Erythroblast (primary cell): Measurements from ENCODE around the gene HMGB4.

Experiments
- GATA1 ChIP-seq: IDR thresholded peaks from 2 replicates; pipeline ENCODE4 v1.6.1; 2011; ENCODE audit warnings: low read depth, mild to moderate bottlenecking, control low read depth, low read length, moderate library complexity
- POLR2A ChIP-seq: IDR thresholded peaks from 2 replicates; pipeline ENCODE4 v1.6.1; 2011; ENCODE audit warnings: mild to moderate bottlenecking, low read length

GRCh38 chr1:33906156-33906555 lies 42.3 kb downstream of the HMGB4 start:
- no peak for TF ChIP-seq POLR2A
- no peak for TF ChIP-seq GATA1
